ENCODE results near the gene SYNGR1.

DNA sequence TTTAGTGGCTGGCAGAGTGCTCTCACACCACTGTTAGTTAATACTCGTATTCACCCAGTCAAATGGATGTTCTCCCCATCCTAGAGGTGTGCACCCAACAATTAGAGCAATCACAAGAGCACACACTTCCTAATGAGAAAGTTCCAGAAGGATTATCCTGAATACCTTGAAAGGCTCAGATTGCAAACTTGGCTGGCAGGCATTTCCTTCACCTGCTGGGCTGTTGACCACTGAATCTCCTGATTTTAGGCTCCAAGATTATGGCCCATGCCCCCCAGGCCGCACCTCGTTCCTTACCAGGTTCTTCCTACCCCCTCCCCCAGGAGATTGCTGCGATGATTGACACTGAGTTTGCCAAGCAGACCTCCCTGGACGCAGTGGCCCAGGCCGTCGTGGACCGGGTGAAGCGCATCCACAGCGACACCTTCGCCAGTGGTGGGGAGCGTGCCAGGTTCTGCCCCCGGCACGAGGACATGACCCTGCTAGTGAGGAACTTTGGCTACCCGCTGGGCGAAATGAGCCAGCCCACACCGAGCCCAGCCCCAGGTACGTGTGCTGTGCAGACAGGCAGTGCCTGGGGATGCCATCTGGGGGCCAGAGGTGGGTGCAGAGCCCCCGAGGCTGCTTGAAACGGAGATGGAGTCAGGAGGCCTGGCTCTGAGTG, 76.7 kb downstream of the SYNGR1 start:
- TF ChIP-seq, protein P1, sequence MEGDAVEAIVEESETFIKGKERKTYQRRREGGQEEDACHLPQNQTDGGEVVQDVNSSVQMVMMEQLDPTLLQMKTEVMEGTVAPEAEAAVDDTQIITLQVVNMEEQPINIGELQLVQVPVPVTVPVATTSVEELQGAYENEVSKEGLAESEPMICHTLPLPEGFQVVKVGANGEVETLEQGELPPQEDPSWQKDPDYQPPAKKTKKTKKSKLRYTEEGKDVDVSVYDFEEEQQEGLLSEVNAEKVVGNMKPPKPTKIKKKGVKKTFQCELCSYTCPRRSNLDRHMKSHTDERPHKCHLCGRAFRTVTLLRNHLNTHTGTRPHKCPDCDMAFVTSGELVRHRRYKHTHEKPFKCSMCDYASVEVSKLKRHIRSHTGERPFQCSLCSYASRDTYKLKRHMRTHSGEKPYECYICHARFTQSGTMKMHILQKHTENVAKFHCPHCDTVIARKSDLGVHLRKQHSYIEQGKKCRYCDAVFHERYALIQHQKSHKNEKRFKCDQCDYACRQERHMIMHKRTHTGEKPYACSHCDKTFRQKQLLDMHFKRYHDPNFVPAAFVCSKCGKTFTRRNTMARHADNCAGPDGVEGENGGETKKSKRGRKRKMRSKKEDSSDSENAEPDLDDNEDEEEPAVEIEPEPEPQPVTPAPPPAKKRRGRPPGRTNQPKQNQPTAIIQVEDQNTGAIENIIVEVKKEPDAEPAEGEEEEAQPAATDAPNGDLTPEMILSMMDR (IDR thresholded peaks at IDR 0.05), result no peak
- no peak for TF ChIP-seq EZH2 (IDR thresholded peaks at IDR 0.05; ENCODE audit: borderline replicate concordance, insufficient read depth, low read depth, low read length, poor library complexity, severe bottlenecking)

Measured in B cell (primary cell).